ENCODE data around the gene PRR7. TPM values are rescaled to one million over a fixed set of nuclear protein-coding genes. Genes with fewer than 3 reads are reported as not detected.

Gene PRR7
- total RNA-seq, 2 experiments from 2014 or later = 23.3 to 23.5 TPM

- Histone ChIP-seq H3K27me3 (ENCODE audit: control insufficient read depth in 1 of 2, insufficient read depth in 2 of 2, low read length in 2 of 2) (no peaks in the 10 kb centered on the region), H3K4me1 (ENCODE audit: insufficient read depth, low read length) (peaks cover 33% of the 10 kb centered on the region), H3K27ac (ENCODE audit: low read depth in 1 of 2, low read length in 2 of 2) (no peak overlapping the region), H3K9me3 (ENCODE audit: control insufficient read depth in 1 of 2, insufficient read depth in 1 of 2, low read length in 2 of 2) (no peaks in the 10 kb centered on the region), H3K36me3 (ENCODE audit: insufficient read depth, low read length) (no peaks in the 10 kb centered on the region), H3K4me3 (ENCODE audit: low read length) (no peak overlapping the region)
- POLR2A ChIA-PET = interaction anchor here (1.0 to 1.7 kb wide), 5 partner anchors 46 to 143 kb away, joined by 3 to 9 read pairs (median 4); partner anchors contain the start of gene RGS14
- ATAC-seq (ENCODE audit: poor library complexity) (peak; percentile 32), DNase-seq (peak; percentile 76 to 93 (median 80))
- H3K4me1 Mint-ChIP-seq (ENCODE audit: low read depth) = peaks cover 30% of the 10 kb centered on the region
- no peaks in the 10 kb centered on the region for H3K27me3 Mint-ChIP-seq
- no peaks in the 10 kb centered on the region for H3K36me3 Mint-ChIP-seq (ENCODE audit: low read depth)
- peak; percentile 90 for TF ChIP-seq CTCF (IDR thresholded peaks at IDR 0.05)
- CTCF ChIA-PET = interaction anchor here (0.5 to 4.1 kb wide), 14 partner anchors 8 to 387 kb away, joined by 3 to 41 read pairs (median 4); partner anchors contain the start of genes DDX41, MXD3, PRELID1 and RAB24
- no peak overlapping the region for H3K27ac Mint-ChIP-seq
- peak overlapping the region; percentile 15 for H3K4me3 Mint-ChIP-seq
- no peaks in the 10 kb centered on the region for H3K9me3 Mint-ChIP-seq
- intact Hi-C loops (cut with DNase I, micrococcal nuclease) = loop anchor here (1.0 to 2.0 kb wide), 4 partner anchors 44 to 386 kb away; no protein-coding TSS in a partner anchor
These were observed 54.3 kb downstream of the PRR7 start for GRCh38 chr5:177500685-177501522.

- intact Hi-C loops (cut with DNase I, micrococcal nuclease) = loop anchor here (1.0 to 2.0 kb wide), 4 partner anchors 45 to 387 kb away; no protein-coding TSS in a partner anchor
- Histone ChIP-seq H3K9me3 (ENCODE audit: control insufficient read depth in 1 of 2, insufficient read depth in 1 of 2, low read length in 2 of 2) (no peaks in the 10 kb centered on the region), H3K4me1 (ENCODE audit: insufficient read depth, low read length) (peaks cover 21% of the 10 kb centered on the region), H3K27me3 (ENCODE audit: control insufficient read depth in 1 of 2, insufficient read depth in 2 of 2, low read length in 2 of 2) (no peaks in the 10 kb centered on the region), H3K4me3 (ENCODE audit: low read length) (no peak overlapping the region), H3K27ac (ENCODE audit: low read depth in 1 of 2, low read length in 2 of 2) (no peak overlapping the region), H3K36me3 (ENCODE audit: insufficient read depth, low read length) (no peaks in the 10 kb centered on the region)
- ChIA-PET CTCF (interaction anchor here (0.5 to 4.1 kb wide), 10 partner anchors 10 to 199 kb away, joined by 3 to 41 read pairs (median 4); partner anchors contain the start of genes DDX41, MXD3, PRELID1 and RAB24), POLR2A (interaction anchor here (1.0 to 1.7 kb wide), 4 partner anchors 47 to 144 kb away, joined by 3 to 9 read pairs (median 6); partner anchors contain the start of gene RGS14)
- Mint-ChIP-seq H3K4me3 (no peak overlapping the region), H3K27ac (no peak overlapping the region), H3K9me3 (no peaks in the 10 kb centered on the region), H3K27me3 (no peaks in the 10 kb centered on the region), H3K36me3 (ENCODE audit: low read depth) (no peaks in the 10 kb centered on the region), H3K4me1 (ENCODE audit: low read depth) (peaks cover 25% of the 10 kb centered on the region)
- TF ChIP-seq CTCF (IDR thresholded peaks at IDR 0.05) = no peak
- ATAC-seq (ENCODE audit: poor library complexity) (no peak), DNase-seq (no peak)
These were observed 55.5 kb downstream of the PRR7 start for GRCh38 chr5:177501874-177502678.

- Histone ChIP-seq H3K4me1 (ENCODE audit: insufficient read depth, low read length) (peaks cover 14% of the 10 kb centered on the region), H3K36me3 (ENCODE audit: insufficient read depth, low read length) (no peaks in the 10 kb centered on the region), H3K9me3 (ENCODE audit: control insufficient read depth in 1 of 2, insufficient read depth in 1 of 2, low read length in 2 of 2) (no peaks in the 10 kb centered on the region), H3K4me3 (ENCODE audit: low read length) (no peak overlapping the region), H3K27me3 (ENCODE audit: control insufficient read depth in 1 of 2, insufficient read depth in 2 of 2, low read length in 2 of 2) (no peaks in the 10 kb centered on the region), H3K27ac (ENCODE audit: low read depth in 1 of 2, low read length in 2 of 2) (no peak overlapping the region)
- no peaks in the 10 kb centered on the region for H3K36me3 Mint-ChIP-seq (ENCODE audit: low read depth)
- ChIA-PET POLR2A (no interaction called here), CTCF (interaction anchor here (4.1 kb wide), 1 partner anchor 113 kb away, joined by 41 read pairs; no protein-coding TSS in a partner anchor)
- H3K27me3 Mint-ChIP-seq = no peaks in the 10 kb centered on the region
- intact Hi-C loops (cut with DNase I, micrococcal nuclease) = no loop called here
- TF ChIP-seq CTCF (IDR thresholded peaks at IDR 0.05) = no peak
- ATAC-seq (ENCODE audit: poor library complexity) = no peak
- H3K9me3 Mint-ChIP-seq = no peaks in the 10 kb centered on the region
- no peak for DNase-seq
- peaks cover 21% of the 10 kb centered on the region for H3K4me1 Mint-ChIP-seq (ENCODE audit: low read depth)
- H3K27ac Mint-ChIP-seq = no peak overlapping the region
- H3K4me3 Mint-ChIP-seq = no peak overlapping the region
These were observed 56.3 kb downstream of the PRR7 start for GRCh38 chr5:177502886-177503285.
